GM23338 (cell line): Measurements from ENCODE around the gene COPZ2.

Source experiments
- CREB1 ChIP-seq: fragments of 250-450 bp; sonication (Bioruptor Pico); IDR thresholded peaks from 2 replicates; pipeline ENCODE4 v1.5.0; 2020; ENCODE audit warnings: low read depth, mild to moderate bottlenecking, moderate library complexity
- CTCF ChIP-seq, 2 experiments: fragments of 200-600 bp in 1 of 2; sonication (generic) in 1 of 2; conservative IDR thresholded peaks; 2 replicates each; pipeline versions ENCODE4 v1.5.1 to v1.6.1; 2016 to 2017; ENCODE audit warnings: antibody characterized with exemption in 2 of 2, low read depth in 2 of 2, mild to moderate bottlenecking in 2 of 2, moderate library complexity in 1 of 2
- EZH2 ChIP-seq: fragments of 200-600 bp; sonication (generic); IDR thresholded peaks from one replicate; pipeline ENCODE4 v1.8.0; 2017; ENCODE audit warnings: antibody characterized with exemption, mild to moderate bottlenecking, low read depth; ENCODE audit not compliant: unreplicated experiment
- EZH2phosphoT487 ChIP-seq: fragments of 200-600 bp; sonication (generic); IDR thresholded peaks from one replicate; pipeline ENCODE4 v1.8.1; 2018; ENCODE audit warnings: antibody characterized with exemption; ENCODE audit not compliant: unreplicated experiment
- JUNB ChIP-seq: IDR thresholded peaks from one replicate; pipeline ENCODE4 v1.6.1; 2016; ENCODE audit warnings: antibody characterized with exemption; ENCODE audit not compliant: unreplicated experiment
- NANOG ChIP-seq: IDR thresholded peaks from 2 replicates; pipeline ENCODE4 v1.6.1; 2016; ENCODE audit warnings: antibody characterized with exemption, borderline replicate concordance
- POLR2AphosphoS5 ChIP-seq: IDR thresholded peaks from 2 replicates; pipeline ENCODE4 v1.6.1; 2016; ENCODE audit warnings: antibody characterized with exemption, low read depth
- REST ChIP-seq: IDR thresholded peaks from one replicate; pipeline ENCODE4 v1.6.1; 2018; ENCODE audit warnings: antibody characterized with exemption; ENCODE audit not compliant: unreplicated experiment
- STAT1 ChIP-seq: IDR thresholded peaks from one replicate; pipeline ENCODE4 v1.6.1; 2016; ENCODE audit warnings: antibody characterized with exemption; ENCODE audit not compliant: unreplicated experiment
- ZNF331 ChIP-seq: fragments of 250-450 bp; sonication (Bioruptor Pico); IDR thresholded peaks from 2 replicates; pipeline ENCODE4 v1.5.0; 2020; ENCODE audit warnings: low read depth, mild to moderate bottlenecking, moderate library complexity
- ZNF462 ChIP-seq: fragments of 250-450 bp; sonication (Bioruptor Pico); IDR thresholded peaks from 2 replicates; pipeline ENCODE4 v1.5.0; 2020; ENCODE audit warnings: mild to moderate bottlenecking, moderate library complexity

GRCh38 chr17:48011405-48012150 is 26.0 kb downstream of the COPZ2 start:
- TF ChIP-seq CTCF (conservative IDR thresholded peaks at IDR 0.05; ENCODE audit: low read depth in 2 of 2) (peak; percentile 63 to 79), CREB1 (CRISPR knock-in tag) (0 out of 2 replicates have a peak, but pooled peaks have one; percentile 15), JUNB (no peak), NANOG (no peak), EZH2 (no peak), STAT1 (no peak), REST (no peak), POLR2AphosphoS5 (no peak), EZH2phosphoT487 (no peak), ZNF462 (CRISPR knock-in tag) (no peak), ZNF331 (CRISPR knock-in tag) (no peak)
